Lower leg skin (tissue), 3 donors: ENCODE results near the gene MAD1L1.

ENCODE experiments used
- CTCF ChIP-seq, 3 donors: fragments of 450-650 bp; IDR thresholded peaks; one replicate each; pipeline ENCODE4 v1.5.1; 2016; ENCODE audit warnings: antibody characterized with exemption in 3 of 3, mild to moderate bottlenecking in 3 of 3, moderate library complexity in 2 of 3
- POLR2A ChIP-seq, 2 donors: fragments of 450-650 bp; IDR thresholded peaks; one replicate each; pipeline ENCODE4 v1.6.1; 2016 to 2017; ENCODE audit warnings: antibody characterized with exemption in 2 of 2, mild to moderate bottlenecking in 1 of 2, moderate library complexity in 1 of 2

GRCh38 chr7:2110610-2111396 lies 121.9 kb downstream of the MAD1L1 start:
- TF ChIP-seq POLR2A (IDR thresholded peaks at IDR 0.05) (no peak), CTCF (IDR thresholded peaks at IDR 0.05) (no peak)
